Small intestine (tissue), 7 donors: ENCODE results near the gene BTBD6. TPM values are rescaled to one million over a fixed set of nuclear protein-coding genes. Genes with fewer than 3 reads are reported as not detected.
A peak's percentile ranks its signal among the peaks of the same experiment; 100 is the strongest.

Source experiments
- DNase-seq, 2 donors: peaks; one replicate each; pipeline versions ENCODE4 v3.0.0 to v3.0.0-alpha.2; 2013
- FAIRE-seq: peaks from 2 replicates; lab custom pipeline; 2012; peaks lifted over from hg19 to GRCh38; lab: Jason Lieb, UNC
- H3K27ac ChIP-seq, 3 donors: one replicate each; pipeline ENCODE4 v1.5.1; 2013; ENCODE audit warnings: low read length in 2 of 3, mild to moderate bottlenecking in 2 of 3, control low read depth in 1 of 3, inconsistent platforms in 1 of 3, low read depth in 1 of 3, moderate library complexity in 1 of 3
- H3K27me3 ChIP-seq, 3 donors: one replicate each; pipeline ENCODE4 v1.6.1; 2013; ENCODE audit warnings: low read length in 3 of 3, inconsistent platforms in 1 of 3; ENCODE audit not compliant: control insufficient read depth in 3 of 3, insufficient read depth in 3 of 3
- H3K36me3 ChIP-seq, 3 donors: one replicate each; pipeline ENCODE4 v1.6.1; 2013; ENCODE audit warnings: low read length in 3 of 3, inconsistent platforms in 1 of 3, low read depth in 1 of 3, mild to moderate bottlenecking in 1 of 3, moderate library complexity in 1 of 3; ENCODE audit not compliant: control insufficient read depth in 3 of 3, insufficient read depth in 2 of 3
- H3K4me1 ChIP-seq, 3 donors: one replicate each; pipeline ENCODE4 v1.6.1; 2013; ENCODE audit warnings: low read length in 2 of 3, inconsistent platforms in 1 of 3, low read depth in 1 of 3, mild to moderate bottlenecking in 1 of 3, moderate library complexity in 1 of 3; ENCODE audit not compliant: control insufficient read depth in 3 of 3, insufficient read depth in 2 of 3
- H3K4me3 ChIP-seq, 3 donors: one replicate each; pipeline ENCODE4 v1.5.1; 2013; ENCODE audit warnings: low read length in 3 of 3, control low read depth in 1 of 3, inconsistent platforms in 1 of 3, low read depth in 1 of 3, mild to moderate bottlenecking in 1 of 3, moderate library complexity in 1 of 3
- H3K9me3 ChIP-seq, 2 donors: one replicate each; pipeline ENCODE4 v1.6.1; 2013; ENCODE audit warnings: low read depth in 1 of 2, low read length in 1 of 2; ENCODE audit not compliant: control insufficient read depth in 2 of 2, insufficient read depth in 1 of 2
- WGBS, 3 donors: extraction: QIAGEN DNeasy Blood & Tissue Kit; methylation state at CpG; one replicate each; pipeline ENCODE4 v1.1.7; 2013; 5-methylcytosine and 5-hydroxymethylcytosine counted together
- polyA plus RNA-seq, 4 donors: library from polyadenylated mRNA; stranded (reverse) in 3 of 4; unstranded in 1 of 4; fragments of 200-250 nt in 3 of 4; fragments of 120-200 nt in 1 of 4; gene quantifications; one replicate each; pipeline versions ENCODE4 v1.2.1 to v1.2.3, GENCODE V29; 2013
- donor health status: healthy with polysubstance abuse.
- donor health status: control.
- donor health status: control.
- donor health status: Bipolar disorder and iron deficiency.
- donor health status: healthy.

Gene BTBD6
- polyA plus RNA-seq, 4 donors: 35.4 to 84.1 (median 49.8) TPM

- peak overlapping the region; percentile 35 to 85 (median 61) for H3K27ac ChIP-seq
- FAIRE-seq: no peak
- H3K4me1 ChIP-seq: peaks cover 0 to 6% (median 3%) of the 10 kb centered on the region in 3 donors
- no peak overlapping the region for H3K4me3 ChIP-seq
- peak; percentile 79 to 93 for DNase-seq
- H3K9me3 ChIP-seq: no peaks in the 10 kb centered on the region
- 14 to 60% (median 36%) methylated on average over 15 of the region's 15 CpGs for WGBS, 3 donors
- H3K36me3 ChIP-seq: peaks cover 0 to 57% (median 0%) of the 10 kb centered on the region in 3 donors
- H3K27me3 ChIP-seq: no peaks in the 10 kb centered on the region
These were observed 9.1 kb downstream of the BTBD6 start for GRCh38 chr14:105257464-105257863.

- H3K9me3 ChIP-seq: no peaks in the 10 kb centered on the region
- 60 to 84% (median 81%) methylated on average over 7 of the region's 7 CpGs for WGBS, 3 donors
- DNase-seq (peak; percentile 22 to 41), FAIRE-seq (no peak)
- peaks cover 0 to 6% (median 3%) of the 10 kb centered on the region in 3 donors for H3K4me1 ChIP-seq
- no peaks in the 10 kb centered on the region for H3K27me3 ChIP-seq
- H3K27ac ChIP-seq: no peak overlapping the region
- peaks cover 0 to 52% (median 0%) of the 10 kb centered on the region in 3 donors for H3K36me3 ChIP-seq
- H3K4me3 ChIP-seq: no peak overlapping the region
These were observed 10.5 kb downstream of the BTBD6 start for GRCh38 chr14:105258846-105259245.

GRCh38 chr14:105260959-105261358 lies 12.6 kb downstream of the BTBD6 start:
- H3K4me3 ChIP-seq: no peak overlapping the region
- no peaks in the 10 kb centered on the region for H3K9me3 ChIP-seq
- peaks cover 0 to 47% (median 0%) of the 10 kb centered on the region in 3 donors for H3K36me3 ChIP-seq
- no peak for DNase-seq
- H3K4me1 ChIP-seq: peaks cover 0 to 6% (median 3%) of the 10 kb centered on the region in 3 donors
- no peaks in the 10 kb centered on the region for H3K27me3 ChIP-seq
- H3K27ac ChIP-seq: no peak overlapping the region
- WGBS, 3 donors: 91 to 93% (median 92%) methylated on average over 12 of the region's 12 CpGs
- no peak for FAIRE-seq

- peaks cover 0 to 6% (median 3%) of the 10 kb centered on the region in 3 donors for H3K4me1 ChIP-seq
- no peaks in the 10 kb centered on the region for H3K9me3 ChIP-seq
- no peak overlapping the region for H3K27ac ChIP-seq
- peaks cover 0 to 46% (median 0%) of the 10 kb centered on the region in 3 donors for H3K36me3 ChIP-seq
- no peak overlapping the region for H3K4me3 ChIP-seq
- no peaks in the 10 kb centered on the region for H3K27me3 ChIP-seq
- WGBS, 3 donors: 92 to 94% (median 93%) methylated on average over 18 to 20 of the region's 20 CpGs
- FAIRE-seq (no peak), DNase-seq (no peak)
These were observed 13.4 kb downstream of the BTBD6 start for GRCh38 chr14:105261781-105262180.

GRCh38 chr14:105267820-105268548 lies 19.7 kb downstream of the BTBD6 start:
- WGBS, 3 donors: 89 to 91% (median 90%) methylated on average over 20 to 21 of the region's 21 CpGs
- Histone ChIP-seq H3K27me3 (no peaks in the 10 kb centered on the region), H3K9me3 (no peaks in the 10 kb centered on the region), H3K4me1 (no peaks in the 10 kb centered on the region), H3K36me3 (peaks cover 0 to 51% (median 3%) of the 10 kb centered on the region in 3 donors), H3K4me3 (no peak overlapping the region), H3K27ac (no peak overlapping the region)
- DNase-seq (peak in 1 of 2 donors; percentile 19), FAIRE-seq (no peak)

GRCh38 chr14:105268736-105269354 lies 20.5 kb downstream of the BTBD6 start:
- no peak for FAIRE-seq
- 92 to 93% (median 93%) methylated on average over 18 of the region's 18 CpGs for WGBS, 3 donors
- no peak for DNase-seq
- peaks cover 0 to 46% (median 3%) of the 10 kb centered on the region in 3 donors for H3K36me3 ChIP-seq
- no peaks in the 10 kb centered on the region for H3K27me3 ChIP-seq
- H3K27ac ChIP-seq: no peak overlapping the region
- H3K9me3 ChIP-seq: no peaks in the 10 kb centered on the region
- no peak overlapping the region for H3K4me3 ChIP-seq
- H3K4me1 ChIP-seq: no peaks in the 10 kb centered on the region

- H3K4me1 ChIP-seq: no peaks in the 10 kb centered on the region
- H3K36me3 ChIP-seq: peaks cover 0 to 43% (median 3%) of the 10 kb centered on the region in 3 donors
- no peaks in the 10 kb centered on the region for H3K27me3 ChIP-seq
- H3K4me3 ChIP-seq: no peak overlapping the region
- FAIRE-seq: no peak
- no peak for DNase-seq
- H3K27ac ChIP-seq: no peak overlapping the region
- WGBS, 3 donors: 83 to 92% (median 89%) methylated on average over 11 of the region's 11 CpGs
- H3K9me3 ChIP-seq: no peaks in the 10 kb centered on the region
These were observed 21.1 kb downstream of the BTBD6 start for GRCh38 chr14:105269405-105269804.

- no peaks in the 10 kb centered on the region for H3K9me3 ChIP-seq
- H3K4me1 ChIP-seq: peaks cover 0 to 3% (median 0%) of the 10 kb centered on the region in 3 donors
- peaks cover 0 to 40% (median 3%) of the 10 kb centered on the region in 3 donors for H3K36me3 ChIP-seq
- DNase-seq (no peak), FAIRE-seq (no peak)
- 91 to 92% (median 91%) methylated on average over 20 to 22 of the region's 22 CpGs for WGBS, 3 donors
- H3K4me3 ChIP-seq: no peak overlapping the region
- no peak overlapping the region for H3K27ac ChIP-seq
- no peaks in the 10 kb centered on the region for H3K27me3 ChIP-seq
These were observed 23.0 kb downstream of the BTBD6 start for GRCh38 chr14:105271224-105271890.
